GM18861 (cell line): Measurements from ENCODE around the gene BSG.

Experiments
- ATAC-seq: cut with Tn5 transposase; IDR thresholded peaks from one replicate; pipeline ENCODE4 v1.9.1; 2021; ENCODE audit not compliant: unreplicated experiment

BSG gene

DNA sequence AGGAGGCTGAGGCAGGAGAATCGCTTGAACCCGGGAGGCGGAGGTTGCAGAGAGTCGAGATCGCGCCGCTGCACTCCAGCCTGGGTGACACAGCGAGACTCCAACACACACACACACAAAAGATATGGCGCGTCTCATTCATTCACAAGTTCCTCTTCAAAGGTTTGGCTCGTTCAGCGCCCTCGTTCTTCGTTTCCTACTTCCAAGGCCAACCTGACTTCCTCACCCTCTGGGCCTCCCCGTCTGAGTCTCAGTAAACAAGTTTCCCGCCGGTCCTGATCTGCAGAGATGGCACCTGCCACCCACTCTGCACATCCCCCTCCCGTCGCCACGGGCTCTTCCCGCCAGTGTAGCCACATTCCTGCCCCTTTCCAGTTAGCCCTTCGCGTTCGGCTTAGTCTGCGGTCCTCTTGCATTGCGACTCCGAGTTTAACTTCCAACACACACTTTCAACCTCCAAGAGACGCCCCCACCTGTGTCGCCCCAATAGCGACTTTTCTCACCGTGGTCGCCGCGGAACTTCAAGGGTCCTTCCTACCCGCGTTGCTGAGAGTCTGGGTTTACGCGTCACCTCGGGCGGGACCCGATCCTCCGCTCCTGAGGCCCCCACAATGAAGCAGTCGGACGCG is 1.3 kb upstream of the BSG start:
- no peak for ATAC-seq

- ATAC-seq = no peak
These were observed 826 bp upstream of the BSG start for GRCh38 chr19:571566-571974.

DNA sequence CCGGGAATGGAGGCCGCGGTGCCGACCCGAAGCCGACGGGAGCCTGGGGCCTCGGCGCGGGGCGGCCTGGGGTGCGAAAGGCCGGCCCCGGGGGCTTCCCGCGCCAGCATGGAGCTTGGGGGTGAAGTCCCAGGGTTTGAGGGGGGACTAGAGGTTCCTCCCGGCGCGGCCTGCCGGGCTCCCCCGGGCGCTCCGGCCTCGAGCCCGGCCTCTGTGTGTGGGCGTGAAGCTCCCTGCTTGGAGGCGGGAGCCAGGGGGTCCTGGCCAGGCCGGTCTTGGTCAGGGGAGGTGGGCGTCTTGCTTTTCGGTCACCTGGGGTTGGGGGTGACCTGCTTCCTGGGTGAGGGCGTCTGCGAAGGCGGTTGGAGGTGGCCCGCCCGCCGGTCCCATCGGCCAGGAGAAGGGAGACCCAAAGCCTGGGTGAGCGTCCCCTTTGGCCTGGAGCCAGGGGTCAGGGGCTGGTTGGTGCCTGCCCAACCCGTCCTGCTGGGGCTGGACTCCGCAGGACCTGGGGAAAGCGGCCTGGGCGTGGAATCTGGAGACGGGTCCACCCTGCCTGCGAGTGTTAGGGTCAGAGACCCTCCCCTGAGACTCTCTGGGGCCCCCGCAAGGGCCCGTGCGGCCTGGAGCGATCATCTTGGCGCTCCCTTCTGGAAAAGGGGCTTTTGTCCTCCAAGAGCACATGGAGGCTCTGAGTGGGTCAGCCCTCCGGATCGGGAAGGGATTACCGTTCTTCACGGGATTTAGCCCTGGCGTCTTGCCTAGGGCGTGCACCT is 535 bp downstream of the BSG start:
- ATAC-seq = no peak

- ATAC-seq = no peak
These were observed 1.1 kb downstream of the BSG start for GRCh38 chr19:573519-573825.

- no peak for ATAC-seq
These were observed 2.5 kb downstream of the BSG start for GRCh38 chr19:574658-575526.

GRCh38 chr19:575527-576506 is 3.4 kb downstream of the BSG start:
- no peak for ATAC-seq

DNA sequence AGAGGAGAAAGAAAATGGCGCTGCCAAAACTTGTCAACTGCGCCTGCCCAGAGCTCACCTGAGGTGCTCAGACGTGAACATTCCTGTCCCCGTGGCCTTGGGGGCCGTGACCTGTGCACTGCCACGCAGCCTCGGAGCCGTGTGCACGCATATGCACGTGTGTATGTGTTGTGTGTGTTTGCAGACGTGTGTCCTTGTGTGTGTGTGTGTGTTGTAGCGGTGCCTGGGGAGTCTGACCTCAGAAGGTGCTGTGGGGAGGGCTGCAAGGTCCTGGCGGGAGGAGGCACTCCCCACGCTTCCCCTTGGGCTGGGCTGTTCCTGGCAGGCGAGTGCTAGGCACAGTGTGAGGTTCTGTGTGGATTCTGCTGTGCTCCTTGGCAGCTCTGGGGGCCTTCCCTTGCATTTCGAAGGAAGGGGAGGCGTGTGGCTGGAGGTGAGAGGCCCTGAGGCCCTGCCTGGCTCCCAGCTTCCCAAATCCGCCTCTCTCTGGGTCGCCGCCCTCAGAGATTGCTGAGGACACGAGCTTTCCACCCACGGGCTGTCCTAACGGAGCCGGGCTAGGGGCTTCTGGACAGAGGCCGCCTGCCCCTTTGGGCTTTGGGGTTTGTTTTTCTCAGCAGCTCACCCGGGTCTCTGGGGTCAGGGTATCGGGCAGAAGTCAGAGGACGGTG is 4.5 kb downstream of the BSG start:
- ATAC-seq = no peak

- ATAC-seq = no peak
These were observed 5.3 kb downstream of the BSG start for GRCh38 chr19:577439-578392.

- ATAC-seq = no peak
These were observed 6.9 kb downstream of the BSG start for GRCh38 chr19:579111-579841.

DNA sequence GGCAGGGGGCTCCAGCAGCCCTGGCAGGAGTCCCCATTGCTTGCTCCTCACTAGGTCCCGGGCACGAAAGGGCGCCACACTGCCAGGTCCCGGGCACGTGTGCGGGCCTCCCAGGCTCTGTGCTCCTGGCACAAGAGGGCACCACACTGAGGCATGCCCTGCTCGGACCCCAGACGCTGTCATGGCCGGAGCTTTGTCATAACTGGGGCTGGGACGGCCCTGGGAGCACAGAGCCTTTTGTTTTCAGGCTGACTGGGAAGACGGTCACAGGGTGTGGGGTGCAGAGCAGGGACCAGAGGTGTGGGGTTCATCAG is 7.4 kb downstream of the BSG start:
- no peak for ATAC-seq

GRCh38 chr19:580274-580835 is 8.0 kb downstream of the BSG start:
- ATAC-seq = no peak

- ATAC-seq = no peak
These were observed 9.2 kb downstream of the BSG start for GRCh38 chr19:581399-582111.

DNA sequence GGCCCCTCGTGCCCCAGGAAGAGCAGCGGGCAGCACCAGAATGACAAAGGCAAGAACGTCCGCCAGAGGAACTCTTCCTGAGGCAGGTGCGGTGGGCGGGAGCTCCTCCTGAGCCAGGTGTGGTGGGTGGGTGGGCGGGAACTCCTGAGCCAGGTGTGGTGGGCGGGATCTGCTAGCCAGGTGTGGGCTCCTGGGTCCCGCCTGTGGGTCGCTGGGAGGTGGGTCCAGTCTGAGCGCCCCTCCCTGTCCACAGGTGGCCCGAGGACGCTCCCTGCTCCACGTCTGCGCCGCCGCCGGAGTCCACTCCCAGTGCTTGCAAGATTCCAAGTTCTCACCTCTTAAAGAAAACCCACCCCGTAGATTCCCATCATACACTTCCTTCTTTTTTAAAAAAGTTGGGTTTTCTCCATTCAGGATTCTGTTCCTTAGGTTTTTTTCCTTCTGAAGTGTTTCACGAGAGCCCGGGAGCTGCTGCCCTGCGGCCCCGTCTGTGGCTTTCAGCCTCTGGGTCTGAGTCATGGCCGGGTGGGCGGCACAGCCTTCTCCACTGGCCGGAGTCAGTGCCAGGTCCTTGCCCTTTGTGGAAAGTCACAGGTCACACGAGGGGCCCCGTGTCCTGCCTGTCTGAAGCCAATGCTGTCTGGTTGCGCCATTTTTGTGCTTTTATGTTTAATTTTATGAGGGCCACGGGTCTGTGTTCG is 10.3 kb downstream of the BSG start:
- ATAC-seq = no peak

DNA sequence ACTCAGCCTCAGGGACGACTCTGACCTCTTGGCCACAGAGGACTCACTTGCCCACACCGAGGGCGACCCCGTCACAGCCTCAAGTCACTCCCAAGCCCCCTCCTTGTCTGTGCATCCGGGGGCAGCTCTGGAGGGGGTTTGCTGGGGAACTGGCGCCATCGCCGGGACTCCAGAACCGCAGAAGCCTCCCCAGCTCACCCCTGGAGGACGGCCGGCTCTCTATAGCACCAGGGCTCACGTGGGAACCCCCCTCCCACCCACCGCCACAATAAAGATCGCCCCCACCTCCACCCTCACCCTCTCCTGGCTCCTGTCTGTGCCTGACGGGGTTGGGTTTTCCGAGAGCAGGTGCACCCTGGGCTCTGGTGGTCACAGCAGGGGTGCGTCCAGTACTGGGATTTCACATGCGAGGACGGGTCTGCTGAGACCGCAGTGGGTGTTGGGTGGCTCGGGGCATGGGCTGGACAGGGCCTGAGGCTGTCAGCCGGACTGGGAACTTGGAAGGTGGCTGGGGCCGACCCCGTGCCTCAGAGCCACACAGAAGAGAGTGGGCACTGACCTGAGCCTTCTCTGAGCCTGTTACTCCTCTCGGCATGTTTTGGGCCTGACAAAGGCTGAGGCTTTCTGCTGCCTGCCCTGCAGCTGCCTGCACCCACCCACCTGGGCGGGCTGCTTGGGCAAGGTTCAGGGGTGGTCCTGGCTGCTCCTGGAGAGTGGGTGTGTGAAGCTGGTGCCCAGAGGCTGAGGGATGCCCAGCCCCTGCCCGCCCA is 11.0 kb downstream of the BSG start:
- no peak for ATAC-seq

GRCh38 chr19:583968-584239 is 11.5 kb downstream of the BSG start:
- no peak for ATAC-seq

- ATAC-seq = no peak
These were observed 12.0 kb downstream of the BSG start for GRCh38 chr19:584240-585001.
